D721Med (cell line): ENCODE data around the gene PAQR5.
"Not testable (repeated sequence)": the region's sequence is repeated elsewhere in the genome, so short reads cannot be mapped to it uniquely, and the experiment has no call there.

ENCODE experiments used
- DNase-seq: peaks from one replicate; pipeline ENCODE4 v3.0.0; 2011; ENCODE audit warnings: low spot score; ENCODE audit not compliant: insufficient read length
- FAIRE-seq: peaks from 2 replicates; lab custom pipeline; 2011; peaks lifted over from hg19 to GRCh38; lab: Jason Lieb, UNC
- CTCF ChIP-seq: IDR thresholded peaks from 2 replicates; pipeline ENCODE4 v1.5.1; 2012; ENCODE audit warnings: mild to moderate bottlenecking, control low read depth; ENCODE audit not compliant: insufficient read depth; ENCODE audit errors: missing control alignments

The PAQR5 gene

GRCh38 chr15:69288011-69288410 lies 10.7 kb upstream of the PAQR5 start:
- DNase-seq (no peak), FAIRE-seq (no peak)
- TF ChIP-seq CTCF: no peak

GRCh38 chr15:69288531-69289341 lies 10.0 kb upstream of the PAQR5 start:
- no peak for TF ChIP-seq CTCF
- DNase-seq: no peak
- FAIRE-seq: no peak

DNA sequence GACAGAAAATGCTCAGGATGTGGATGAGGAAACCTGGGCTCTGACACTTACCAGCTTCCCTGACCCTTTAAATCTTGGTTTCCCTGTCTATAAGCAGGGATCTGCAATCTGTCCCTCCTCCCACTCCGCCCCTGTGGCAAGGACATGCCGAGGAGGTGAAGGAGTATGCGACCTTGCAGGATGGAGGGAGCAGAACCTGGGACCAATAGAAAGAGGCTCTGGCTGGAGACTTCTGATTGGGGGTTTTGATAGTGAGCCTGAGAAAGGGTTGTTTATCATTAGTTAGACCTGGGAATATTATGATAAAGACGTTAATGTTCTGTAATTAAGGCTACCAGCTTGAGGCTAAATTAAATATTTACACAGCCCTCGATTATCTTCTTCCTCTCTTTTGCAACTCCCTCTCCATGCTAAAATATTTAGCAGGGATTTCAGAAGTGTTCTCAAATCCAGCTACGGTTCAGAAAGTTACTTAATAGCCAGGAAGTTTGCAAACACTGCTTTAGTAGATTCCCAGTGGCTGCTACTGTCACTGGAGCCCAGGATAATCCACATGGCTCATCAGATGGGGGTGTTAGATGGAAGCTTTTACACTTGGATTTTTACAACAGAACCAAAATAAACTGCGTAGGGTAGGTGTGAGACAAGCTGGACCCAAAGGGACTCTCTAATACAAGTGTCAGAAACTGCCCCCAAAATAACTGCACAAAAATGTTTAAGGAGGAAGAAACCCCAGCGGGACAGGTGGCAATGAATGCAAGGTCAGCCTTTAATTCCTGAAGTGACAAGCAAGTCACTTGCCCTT lies 9.2 kb upstream of the PAQR5 start:
- no peak for FAIRE-seq
- DNase-seq: no peak
- no peak for TF ChIP-seq CTCF

- no peak for TF ChIP-seq CTCF
- no peak for DNase-seq
- no peak for FAIRE-seq
Measured at GRCh38 chr15:69290346-69291164, 8.2 kb upstream of the PAQR5 start.

GRCh38 chr15:69291651-69292050 lies 7.1 kb upstream of the PAQR5 start:
- not testable (repeated sequence) for DNase-seq, FAIRE-seq

DNA sequence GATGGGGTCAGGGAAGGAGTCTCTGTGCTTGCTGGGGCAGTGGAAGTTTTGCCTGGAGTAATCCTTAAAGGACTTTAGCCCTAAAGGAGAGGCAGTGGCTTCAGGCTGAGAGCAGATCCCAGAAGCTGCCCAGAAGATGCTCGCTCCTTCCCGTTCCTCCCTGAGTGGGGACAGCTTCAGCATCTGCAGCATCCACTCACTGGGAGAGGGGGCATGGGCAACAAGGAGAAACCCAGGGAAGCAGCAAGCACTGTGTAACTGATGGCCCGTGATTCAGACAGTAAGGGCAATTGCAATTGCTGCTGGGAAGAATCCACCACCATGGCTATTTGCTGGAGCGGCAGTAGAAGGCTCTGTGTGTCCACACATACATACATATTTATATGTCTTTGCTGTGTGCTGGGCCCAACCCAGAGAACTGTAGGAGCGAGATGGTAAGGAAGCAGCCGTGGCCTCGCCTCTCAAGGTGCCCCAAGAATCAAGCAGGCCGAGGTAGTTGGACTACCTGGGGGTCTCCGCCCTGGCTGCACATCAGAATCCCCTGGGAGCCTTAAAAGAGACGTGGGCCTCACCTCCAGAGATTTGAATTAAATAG lies 5.8 kb upstream of the PAQR5 start:
- DNase-seq: no peak
- FAIRE-seq: no peak
- no peak for TF ChIP-seq CTCF
